VCaP (cell line): ENCODE results near the gene RASSF4.

Experiments
- H3K27ac ChIP-seq: fragments of 450-650 bp; 2 replicates; pipeline ENCODE4 v1.5.1; 2017
- TF ChIP-seq, protein P1 (sequence below): fragments of 450-650 bp; conservative IDR thresholded peaks from 2 replicates; pipeline ENCODE4 v1.5.1; 2017; ENCODE audit warnings: mild to moderate bottlenecking, moderate library complexity

Gene RASSF4

DNA sequence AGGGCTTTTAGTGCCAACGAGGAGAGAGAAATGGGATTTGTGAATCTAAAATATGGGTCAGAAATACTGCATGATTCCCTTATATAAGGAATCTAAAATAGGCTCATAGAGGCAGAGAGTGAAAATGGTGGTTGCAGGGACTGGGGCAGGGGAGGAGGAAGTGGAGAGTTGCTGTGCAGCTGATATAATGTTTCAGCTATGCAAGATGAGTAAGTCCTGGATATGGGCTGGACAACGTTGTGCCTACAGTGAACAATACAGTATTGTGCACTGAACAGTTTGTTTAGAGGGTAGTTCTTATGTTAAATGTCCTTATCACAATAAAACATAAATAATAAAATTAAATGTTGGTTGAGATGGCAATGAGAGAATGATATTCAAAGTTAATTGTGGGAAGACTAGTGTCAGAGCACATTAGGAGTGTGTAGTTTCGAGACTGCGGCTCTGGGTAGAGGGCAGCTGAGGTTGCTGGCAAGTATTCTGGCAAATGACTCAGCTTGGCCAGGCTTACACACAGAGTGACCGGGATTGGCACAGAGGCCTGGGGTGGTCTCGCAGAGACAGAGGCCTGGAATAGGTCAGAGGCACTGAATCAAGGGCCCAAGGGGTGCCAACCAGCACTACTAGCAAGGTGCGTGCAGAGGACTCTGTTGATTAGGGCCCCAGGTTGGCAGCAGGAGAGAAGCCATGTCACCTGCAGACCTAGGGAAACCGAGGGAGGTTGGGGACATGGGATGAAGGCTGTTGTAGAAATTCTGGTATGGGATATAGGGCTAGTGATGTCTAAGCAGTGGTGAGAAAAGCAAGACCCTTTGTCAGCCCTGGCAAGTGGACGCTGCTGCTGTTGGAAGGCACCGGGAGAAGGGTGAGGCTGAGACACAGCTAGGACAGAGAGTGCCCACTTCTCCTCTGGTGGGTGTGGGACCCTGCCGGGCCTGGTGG, 21.8 kb downstream of the RASSF4 start:
- TF ChIP-seq, protein P1, sequence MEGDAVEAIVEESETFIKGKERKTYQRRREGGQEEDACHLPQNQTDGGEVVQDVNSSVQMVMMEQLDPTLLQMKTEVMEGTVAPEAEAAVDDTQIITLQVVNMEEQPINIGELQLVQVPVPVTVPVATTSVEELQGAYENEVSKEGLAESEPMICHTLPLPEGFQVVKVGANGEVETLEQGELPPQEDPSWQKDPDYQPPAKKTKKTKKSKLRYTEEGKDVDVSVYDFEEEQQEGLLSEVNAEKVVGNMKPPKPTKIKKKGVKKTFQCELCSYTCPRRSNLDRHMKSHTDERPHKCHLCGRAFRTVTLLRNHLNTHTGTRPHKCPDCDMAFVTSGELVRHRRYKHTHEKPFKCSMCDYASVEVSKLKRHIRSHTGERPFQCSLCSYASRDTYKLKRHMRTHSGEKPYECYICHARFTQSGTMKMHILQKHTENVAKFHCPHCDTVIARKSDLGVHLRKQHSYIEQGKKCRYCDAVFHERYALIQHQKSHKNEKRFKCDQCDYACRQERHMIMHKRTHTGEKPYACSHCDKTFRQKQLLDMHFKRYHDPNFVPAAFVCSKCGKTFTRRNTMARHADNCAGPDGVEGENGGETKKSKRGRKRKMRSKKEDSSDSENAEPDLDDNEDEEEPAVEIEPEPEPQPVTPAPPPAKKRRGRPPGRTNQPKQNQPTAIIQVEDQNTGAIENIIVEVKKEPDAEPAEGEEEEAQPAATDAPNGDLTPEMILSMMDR: no peak
- H3K27ac ChIP-seq: no peak overlapping the region

DNA sequence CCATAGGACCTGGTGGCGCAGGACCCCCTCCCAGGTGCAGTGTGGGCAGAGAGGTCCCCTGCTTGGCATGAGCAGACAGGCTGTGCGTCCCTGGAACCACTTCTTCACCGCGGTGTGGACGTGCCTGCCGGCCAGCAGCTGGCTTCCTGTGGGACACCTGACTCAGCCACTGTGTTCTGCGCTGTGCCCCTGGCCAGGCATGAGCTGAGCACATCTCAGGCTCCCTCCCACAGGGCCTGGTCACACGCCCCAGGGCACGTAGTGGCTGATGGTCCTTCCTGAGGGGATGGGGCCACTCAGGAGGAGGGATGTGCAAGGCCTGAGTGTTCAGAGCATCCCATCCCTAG, 22.5 kb downstream of the RASSF4 start:
- H3K27ac ChIP-seq: no peak overlapping the region
- TF ChIP-seq, protein P1: no peak

DNA sequence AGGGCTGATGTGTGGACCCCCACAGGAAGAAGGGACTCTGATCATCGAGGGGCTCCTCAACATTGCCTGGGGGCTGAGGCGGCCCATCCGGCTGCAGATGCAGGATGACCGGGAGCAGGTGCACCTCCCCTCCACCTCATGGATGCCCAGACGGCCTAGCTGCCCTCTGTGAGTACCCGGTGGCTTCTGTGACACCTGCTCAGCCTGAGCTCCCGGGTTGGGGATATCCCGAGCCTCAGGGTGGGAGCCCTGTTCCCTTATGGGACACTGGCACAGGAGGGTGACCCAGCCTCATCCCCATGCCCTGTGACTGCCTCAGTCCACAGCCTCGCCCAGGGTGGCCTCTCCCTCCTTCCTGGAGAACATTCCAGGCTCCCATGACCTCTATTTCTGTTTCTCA, 22.9 kb downstream of the RASSF4 start:
- H3K27ac ChIP-seq: no peak overlapping the region
- TF ChIP-seq, protein P1: no peak

DNA sequence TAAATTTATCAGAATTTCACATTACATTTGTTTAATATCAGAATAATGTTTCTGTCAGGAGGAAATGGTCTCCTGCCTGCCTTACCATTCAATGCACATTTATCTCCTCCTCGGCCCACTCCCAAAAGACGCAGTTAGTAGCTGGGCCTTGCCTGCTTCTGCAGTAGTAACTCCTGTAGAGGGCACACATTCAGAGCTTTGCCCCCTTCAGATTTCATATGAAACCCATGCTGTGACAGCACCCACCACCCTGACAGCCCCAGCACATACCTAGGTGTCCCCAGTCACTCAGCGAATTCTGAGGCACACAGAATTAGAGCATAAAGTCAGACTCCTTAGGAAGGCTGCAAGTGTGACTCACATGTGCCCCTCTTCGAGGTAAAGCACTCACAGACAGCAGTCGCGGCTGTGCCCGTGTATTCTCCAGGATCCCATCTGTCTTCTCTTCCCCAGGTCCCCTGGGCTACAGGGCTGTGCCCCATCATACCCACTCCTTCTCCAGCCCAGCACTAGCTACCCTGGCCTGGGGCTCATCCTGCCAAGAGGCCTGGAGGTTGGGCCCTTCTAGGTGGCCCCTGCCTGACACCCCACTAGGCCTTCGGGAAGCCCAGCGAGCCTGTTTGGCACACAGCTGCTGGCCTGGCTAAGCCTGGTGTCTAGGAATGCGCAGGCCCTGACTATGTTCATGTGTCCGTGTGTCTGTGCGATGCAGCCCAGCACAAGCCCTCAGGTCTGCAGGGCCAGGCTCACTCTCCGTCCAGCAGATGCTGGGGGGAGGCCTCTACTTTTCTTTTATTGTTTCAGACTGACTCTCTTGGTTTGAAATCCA, 23.7 kb downstream of the RASSF4 start:
- no peak overlapping the region for H3K27ac ChIP-seq
- TF ChIP-seq, protein P1: no peak

DNA sequence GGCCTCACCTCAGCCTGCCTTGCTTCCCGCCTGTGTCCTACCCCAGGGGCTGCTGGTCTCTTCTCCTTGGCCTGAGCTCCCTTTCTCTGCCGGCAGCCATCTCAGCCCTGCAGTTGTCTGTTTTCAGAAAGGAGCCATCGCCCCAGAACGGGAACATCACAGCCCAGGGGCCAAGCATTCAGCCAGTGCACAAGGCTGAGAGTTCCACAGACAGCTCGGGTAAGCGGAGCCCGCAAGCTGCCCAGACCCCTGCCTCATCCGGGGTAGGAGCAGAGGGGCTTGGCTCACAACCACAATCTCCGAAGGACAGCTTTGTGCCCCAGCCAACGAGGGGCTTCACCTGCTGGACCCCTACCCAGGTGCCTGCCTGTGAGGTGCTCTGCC, 24.3 kb downstream of the RASSF4 start:
- TF ChIP-seq, protein P1: no peak
- no peak overlapping the region for H3K27ac ChIP-seq

DNA sequence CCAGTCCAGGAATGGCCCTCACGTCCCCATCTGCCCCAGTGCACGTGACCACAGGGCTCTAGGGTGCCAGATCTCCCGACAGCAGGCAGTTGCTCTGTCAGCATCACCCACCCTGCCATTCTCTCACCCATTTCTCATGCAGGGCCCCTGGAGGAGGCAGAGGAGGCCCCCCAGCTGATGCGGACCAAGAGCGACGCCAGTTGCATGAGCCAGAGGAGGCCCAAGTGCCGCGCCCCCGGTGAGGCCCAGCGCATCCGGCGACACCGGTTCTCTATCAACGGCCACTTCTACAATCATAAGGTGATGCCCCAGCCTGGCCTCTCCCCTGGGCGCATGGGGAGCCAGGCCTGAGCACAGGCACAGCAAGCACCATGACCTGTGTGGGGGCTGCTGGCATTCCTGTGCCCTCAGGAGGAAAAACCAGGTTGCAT, 25.1 kb downstream of the RASSF4 start:
- TF ChIP-seq, protein P1: no peak
- H3K27ac ChIP-seq: no peak overlapping the region

DNA sequence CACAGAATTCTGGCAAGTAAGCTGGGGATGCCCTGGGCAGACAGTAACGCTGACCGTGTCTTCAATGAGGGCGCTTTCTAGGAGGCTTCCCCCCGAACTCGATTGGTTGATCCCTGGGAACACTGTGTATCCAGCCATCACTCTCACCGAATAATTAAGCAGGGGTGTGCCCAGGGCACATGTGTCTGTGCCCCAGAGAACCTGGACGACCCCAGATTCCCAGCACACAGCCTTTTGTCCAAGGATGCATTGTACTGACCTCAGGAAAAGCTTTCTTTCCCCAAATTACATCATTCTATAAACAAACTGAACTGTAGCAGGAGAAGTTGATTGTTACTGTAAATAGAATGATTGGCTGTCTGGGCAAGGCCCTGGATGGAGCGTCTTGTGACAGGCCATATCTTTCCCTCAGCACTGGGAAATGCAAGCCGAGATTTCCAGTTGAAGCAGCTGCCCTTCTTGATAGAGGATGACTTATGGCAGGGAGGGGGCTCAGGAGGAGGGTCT, 25.6 kb downstream of the RASSF4 start:
- no peak overlapping the region for H3K27ac ChIP-seq
- TF ChIP-seq, protein P1: no peak
